TTC549 (cell line): ENCODE data around the gene KIRREL3.

Experiments used
- FAIRE-seq: peaks from 2 replicates; lab custom pipeline; 2012; peaks lifted over from hg19 to GRCh38; lab: Jason Lieb, UNC

KIRREL3 gene

DNA sequence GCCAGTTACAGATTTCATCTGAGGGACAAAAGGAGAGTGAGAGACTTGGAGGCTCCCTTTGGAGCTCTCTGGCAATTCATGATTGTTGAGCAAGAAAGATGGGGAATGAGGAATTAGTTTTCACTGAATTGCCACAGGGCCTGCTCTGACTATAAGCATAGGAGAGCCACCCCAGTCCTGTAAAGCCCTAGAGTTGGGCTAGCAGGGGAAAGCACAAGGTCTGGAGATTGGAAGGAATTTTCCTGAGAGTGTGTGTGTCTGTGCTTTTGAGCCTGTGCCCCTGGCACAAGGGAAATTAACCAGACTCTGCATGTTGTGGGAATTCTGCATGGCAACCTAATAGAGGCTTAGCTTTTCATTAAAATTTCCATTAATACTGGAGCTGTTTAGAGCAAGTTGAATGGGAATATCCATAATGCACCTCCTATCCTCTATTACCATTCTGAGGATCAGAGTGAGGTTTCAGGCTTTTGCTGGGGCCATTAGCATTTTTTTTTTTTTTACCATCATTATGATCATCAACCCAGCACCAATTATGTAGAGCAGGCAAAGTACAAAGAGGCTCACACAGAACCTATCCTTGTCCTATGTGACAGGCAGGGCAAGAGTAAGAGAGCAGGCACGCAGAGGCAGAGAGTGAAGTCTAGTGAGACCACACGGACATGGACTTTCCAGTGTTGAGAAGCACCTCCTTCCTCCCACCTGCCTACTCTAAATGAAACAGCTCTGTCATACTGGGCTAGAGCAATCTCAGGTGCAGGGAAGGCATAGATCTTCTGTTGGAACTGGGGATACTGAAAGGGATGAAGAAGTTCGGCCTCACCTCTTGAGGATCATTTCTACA is 336.6 kb downstream of the KIRREL3 start:
- FAIRE-seq: no peak

DNA sequence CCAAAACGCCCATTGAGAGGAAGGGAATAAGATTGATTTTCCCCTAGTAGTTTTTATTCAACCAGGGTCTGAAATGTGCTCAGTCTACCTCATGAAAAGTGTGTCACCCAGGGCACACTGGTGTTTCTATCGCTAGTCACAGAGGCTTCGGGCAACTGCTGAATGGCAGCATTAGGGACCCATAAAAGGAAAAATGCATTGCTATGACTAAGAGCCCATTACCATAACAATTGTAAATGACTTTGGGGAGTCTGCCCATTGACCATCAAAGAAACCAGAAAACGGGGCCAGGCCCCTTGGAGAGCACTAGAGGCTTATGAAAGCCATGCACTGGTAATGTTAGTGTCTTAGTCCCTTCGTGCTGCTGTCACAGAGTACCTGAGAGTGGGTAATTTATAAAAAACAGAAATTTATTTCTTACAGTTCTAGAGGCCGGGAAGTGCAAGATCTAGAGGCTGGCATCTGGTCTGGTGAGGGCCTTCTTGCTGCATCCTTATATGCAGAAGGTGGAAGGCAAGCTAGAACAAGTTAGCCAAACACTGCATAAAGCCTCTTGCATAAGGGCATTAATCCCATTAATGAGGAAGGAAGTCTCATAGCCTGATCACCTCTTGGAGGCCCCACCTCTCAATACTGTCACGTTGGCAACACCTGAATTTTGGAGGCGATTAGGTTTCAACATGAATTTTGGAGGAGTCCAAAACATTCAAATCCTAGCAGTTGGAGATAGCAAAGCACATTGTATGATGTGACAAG is 338.4 kb downstream of the KIRREL3 start:
- no peak for FAIRE-seq

DNA sequence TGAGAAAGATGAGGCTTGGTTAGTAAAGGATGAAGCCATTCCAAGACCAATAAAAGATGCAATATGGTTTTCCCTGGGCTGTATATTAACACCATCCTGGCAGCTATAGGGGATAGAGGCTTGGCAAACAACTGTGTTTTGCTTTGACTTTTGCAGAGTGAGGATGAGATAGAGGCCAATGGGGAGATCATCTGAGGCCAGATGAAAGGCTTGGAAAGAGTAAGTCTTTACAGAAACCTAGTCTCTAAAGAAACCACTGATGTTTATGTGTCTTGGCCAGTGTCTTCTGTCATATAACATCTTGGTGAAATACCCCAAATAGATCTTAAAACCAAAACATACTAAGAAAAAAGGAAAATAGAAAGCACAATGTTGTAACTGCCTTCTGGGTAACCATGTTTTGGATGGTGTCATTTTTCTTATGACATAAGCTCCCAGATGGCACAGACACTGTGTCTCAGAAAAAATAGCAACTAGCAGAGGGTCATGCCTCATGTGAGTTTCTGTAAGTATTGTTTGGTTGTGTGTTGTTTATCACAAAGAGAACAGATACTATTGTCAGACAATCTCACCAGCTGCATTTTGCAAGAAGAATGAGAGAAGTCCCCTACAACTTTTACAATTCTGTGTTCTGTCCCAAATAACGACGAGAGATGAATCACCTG is 339.7 kb downstream of the KIRREL3 start:
- no peak for FAIRE-seq

DNA sequence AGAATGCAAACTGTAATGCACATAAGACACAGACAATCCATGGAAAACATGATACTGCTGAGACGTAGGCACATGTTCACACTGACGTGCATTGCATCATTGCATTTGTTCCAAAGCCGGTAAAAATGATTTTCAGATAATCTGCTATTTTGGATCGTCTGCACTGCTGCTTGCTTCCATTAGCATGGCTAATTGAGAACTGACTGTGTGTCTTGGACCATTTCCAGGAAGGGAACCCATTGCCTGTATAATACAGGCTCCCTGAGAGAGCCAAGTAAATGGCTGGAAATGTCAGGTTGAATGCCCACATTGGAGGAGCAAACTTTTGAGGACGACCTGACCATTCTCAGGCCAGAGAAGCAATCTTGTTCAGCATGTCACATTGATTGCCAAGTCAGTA is 340.2 kb downstream of the KIRREL3 start:
- FAIRE-seq: no peak

DNA sequence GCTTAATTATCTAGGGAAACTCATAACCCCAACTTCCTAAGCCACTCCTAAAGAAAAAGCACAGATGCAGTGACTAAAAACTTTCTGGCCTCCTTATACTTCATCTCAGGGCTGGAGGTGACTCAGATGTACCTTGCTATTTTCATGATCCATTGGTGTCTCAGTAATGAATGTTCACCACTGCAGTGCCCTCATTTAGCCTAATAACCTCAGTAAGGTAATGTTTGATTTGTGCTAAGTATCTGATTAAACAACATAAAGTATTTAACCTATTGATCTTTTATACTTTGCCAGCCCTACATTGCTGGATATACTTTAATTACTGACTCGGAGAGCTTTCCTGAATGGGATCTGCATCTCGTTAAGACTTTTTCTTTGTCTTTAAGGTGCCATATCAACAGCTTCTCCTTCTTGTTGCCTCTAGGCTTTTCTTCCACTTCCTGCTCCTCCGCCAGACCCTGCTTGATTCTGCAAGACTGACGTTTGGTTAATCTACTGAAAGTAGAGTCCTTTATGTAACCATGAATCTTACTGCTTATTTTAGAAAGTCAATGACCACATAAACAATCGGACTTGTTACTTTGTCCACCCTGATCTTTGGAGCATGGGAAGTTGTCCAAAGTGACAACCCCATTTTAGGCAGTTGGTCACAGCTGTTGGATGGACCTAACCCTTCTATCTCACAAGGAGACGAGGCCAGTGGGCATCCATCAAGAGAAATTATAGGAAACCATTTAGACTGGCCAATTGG is 342.1 kb downstream of the KIRREL3 start:
- no peak for FAIRE-seq

DNA sequence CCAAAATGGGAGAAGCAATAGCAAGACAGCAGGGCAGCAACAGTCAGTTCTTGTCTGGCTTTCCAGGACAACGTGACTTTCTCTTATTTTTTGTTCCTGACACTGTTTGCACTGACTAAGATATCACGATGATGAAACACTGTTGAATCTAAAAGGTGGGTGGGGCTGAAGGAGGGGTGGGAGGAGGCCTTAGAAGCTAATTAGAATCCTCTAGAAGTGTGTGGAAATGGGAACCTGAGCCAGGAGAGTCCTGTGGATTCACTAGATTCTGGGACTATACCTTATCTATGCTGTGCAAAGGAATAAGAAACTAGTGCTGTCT is 344.8 kb downstream of the KIRREL3 start:
- no peak for FAIRE-seq

DNA sequence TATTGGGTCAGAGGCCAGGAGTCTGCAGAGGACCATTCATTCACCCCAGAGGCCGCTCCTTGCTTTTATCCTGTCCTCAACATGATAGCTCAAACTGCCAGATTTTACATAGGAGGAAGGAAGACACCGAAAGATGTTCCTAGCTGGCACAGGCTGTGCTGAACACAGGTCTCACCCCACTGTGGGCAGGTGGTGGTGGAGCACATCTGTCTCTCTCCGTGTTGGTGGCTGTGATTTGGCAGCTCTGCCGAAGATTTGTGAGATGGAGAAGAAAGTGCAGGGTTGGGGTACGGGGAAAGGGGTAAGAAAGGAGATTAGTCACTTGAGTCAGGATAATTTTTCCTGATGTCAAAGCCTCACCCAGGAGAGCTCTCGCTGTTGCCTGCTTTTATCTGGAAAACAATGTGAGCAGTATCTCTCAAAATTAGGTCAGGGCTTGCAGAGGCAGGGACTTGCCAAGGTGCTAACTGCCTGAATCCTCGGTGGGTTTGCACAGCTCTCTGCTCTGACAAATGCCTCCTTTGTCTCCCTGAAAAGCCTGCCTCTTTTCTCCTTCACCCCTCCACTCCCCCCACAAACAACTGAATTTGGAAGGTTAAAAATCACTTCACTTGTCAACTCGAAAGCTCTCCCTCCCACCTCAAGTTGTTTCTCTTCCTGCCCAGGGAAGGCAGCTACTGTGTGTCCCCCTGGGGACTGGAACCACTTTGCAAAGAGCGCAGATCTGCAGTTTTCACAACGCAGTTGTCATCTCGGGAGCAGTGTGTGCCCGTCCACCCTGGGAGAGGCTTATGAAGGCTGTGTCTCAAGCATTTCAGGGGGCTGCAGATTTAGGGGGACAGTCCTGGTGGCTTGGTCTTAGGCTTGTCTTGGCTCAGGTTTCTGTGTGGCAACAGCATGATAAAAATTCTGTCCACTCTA is 345.4 kb downstream of the KIRREL3 start:
- FAIRE-seq: no peak

DNA sequence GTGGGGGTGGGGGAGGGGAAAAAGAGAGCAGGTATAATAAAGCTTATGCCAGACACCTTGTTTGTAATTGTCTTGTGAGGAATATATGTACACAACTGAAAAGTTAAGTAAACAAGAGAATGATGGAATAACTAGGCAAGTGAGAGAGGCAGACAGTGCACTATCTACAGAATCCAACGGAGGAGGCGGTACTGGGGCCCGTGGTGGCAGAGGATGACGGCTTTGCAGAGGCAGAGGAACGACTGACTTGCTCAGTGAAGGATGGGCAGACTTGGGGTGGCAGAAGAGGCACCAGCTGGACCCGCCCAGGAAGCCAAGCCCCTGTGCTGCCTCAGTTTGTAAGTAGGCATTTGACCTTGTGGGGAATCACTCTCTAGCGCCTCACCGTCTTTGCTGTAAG is 347.5 kb downstream of the KIRREL3 start:
- no peak for FAIRE-seq

DNA sequence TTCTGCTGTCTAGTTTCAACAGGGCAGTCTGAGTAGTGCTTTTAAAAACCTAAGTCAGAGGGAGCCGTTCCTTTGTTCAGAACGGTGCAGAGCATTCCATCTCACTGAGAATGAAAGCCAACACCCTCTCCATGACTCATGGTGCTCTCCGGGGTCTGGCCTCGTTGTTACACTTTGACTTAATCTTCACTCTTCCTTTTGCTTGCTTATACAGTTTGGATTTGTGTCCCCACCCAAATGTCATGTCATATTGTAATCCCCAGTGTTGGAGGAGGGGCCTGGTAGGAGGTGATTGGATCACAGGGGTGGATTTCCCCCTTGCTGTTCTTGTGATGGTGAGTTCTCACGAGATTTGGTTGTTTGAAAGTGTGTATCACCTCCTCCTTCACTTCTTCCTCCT is 352.8 kb downstream of the KIRREL3 start:
- FAIRE-seq: no peak

DNA sequence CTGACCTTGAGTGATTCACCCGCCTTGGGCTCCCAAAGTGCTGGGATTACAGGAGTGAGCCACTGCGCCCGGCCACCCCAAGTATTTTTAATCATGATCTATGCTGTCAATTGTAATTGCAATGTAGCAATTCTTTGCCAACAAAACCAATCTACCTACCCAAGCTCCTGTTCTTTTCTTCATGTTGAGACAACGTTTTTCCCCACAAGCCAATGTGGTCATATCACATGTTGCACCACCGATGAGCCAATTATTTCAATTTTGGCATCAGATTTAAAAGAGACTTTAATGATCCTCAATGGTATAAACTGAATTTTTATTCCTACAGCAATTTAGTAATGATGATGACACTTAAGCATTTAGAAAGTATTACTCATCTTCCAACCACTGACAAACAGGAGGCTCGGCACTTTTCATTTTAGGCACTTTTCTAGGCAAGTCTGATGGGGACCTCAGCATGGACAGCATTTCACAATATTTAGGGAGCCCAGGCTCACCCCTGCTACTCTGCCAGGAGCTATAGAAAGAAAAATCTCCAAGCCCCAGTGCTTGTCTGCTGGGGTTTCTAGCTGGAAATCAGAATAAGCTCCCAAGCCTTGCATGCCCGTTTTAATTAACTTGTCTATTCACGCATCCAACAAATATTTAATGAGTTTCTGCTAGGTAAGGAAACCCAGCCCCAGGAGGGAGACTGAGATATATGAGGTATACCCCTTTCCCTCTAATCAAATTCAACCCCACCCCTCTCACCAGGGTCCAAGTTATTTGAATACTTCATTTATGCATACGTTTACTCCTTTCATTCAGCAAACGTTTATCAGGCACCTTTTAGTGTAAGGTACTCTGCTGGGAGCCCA is 353.6 kb downstream of the KIRREL3 start:
- FAIRE-seq: no peak

DNA sequence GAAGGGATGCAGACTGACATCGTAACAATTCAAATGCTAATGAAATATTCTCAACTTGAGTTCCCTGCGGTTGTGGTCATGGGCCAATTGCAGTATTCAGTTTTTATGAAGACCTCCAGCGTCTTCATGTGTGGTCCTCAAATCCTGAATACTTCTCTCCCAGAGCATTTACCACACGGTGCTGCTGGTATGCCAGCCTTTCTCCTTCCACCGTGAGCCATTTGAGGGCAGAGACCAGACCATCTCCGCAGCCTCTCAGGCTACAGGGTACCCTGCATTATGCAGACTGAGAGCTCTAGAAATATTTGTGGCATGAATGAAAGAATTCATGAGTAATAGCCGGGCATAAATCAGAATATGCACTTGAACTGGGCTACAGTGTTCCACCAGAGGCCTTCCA is 355.4 kb downstream of the KIRREL3 start:
- FAIRE-seq: no peak

DNA sequence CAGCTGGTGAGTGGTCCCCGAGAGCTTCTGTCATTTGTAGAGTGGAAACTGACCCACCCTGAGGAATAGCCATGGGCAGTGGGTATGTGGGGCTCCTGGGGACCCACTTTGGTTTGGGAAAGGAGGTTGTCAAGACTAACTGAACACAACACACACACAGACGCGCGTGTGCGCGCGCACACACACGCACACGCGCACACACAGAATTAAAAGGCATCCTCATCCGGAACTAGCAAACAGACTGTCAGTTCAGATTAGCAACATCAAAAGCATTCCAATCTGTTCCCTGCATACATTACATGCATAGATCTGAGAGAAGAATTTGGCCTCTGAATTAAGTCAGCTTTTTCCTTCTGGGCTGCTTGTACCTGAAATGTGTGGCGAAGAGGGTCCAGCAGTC is 360.4 kb downstream of the KIRREL3 start:
- FAIRE-seq: no peak

DNA sequence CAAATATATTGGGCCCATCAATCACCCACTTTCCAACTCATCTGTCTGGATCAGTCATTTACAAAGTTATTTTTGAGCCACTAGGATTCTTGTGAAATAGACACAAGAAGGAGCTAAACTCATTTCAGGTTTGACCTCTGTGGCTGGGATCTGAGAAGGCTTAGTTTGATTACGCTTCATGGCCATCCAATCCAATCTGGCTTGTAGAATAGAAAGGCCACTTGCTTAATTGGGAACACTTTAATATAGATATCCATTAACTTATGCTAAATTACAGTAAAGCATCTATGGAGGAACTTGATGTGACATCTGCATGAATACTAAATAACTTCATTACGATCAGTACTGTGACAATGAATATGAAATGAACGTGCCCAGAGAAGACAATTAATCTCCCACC is 360.9 kb downstream of the KIRREL3 start:
- FAIRE-seq: no peak

DNA sequence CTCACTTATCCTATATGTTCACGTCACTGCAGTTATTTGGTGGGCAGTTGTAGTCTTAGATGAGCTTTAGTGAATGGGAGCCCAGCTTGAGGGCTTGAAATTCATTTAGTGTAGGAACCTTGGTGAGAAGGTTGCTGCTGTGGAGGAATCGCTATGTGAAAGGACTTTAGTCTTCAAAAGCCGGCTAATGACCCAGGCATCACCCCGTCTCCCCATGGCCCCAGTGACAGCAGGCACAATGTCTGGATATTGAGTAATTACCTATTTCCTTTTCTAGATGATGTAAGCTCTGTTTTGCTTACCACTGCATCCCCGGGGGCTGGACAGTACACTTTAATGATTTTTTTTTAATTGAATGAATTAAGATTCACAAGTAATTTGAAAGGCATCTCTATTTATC is 361.9 kb downstream of the KIRREL3 start:
- FAIRE-seq: no peak

DNA sequence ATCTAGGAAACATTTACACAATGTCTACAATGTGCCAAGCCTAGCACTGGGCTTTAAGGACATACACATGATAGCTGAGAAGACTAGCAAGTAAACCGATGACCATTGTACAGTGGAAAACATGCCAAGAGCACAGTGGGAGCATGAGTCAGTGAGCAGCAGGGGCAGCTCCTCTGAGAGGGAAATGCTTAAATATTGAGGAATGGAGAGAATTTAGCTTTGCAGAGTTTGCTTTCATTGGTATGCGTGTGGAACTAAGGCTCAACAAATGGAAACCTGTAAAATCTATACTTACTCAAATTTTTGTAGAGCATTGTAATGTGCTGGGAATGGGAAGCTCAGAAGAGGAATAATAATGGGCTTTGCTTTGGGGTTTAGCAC is 362.8 kb downstream of the KIRREL3 start:
- no peak for FAIRE-seq

DNA sequence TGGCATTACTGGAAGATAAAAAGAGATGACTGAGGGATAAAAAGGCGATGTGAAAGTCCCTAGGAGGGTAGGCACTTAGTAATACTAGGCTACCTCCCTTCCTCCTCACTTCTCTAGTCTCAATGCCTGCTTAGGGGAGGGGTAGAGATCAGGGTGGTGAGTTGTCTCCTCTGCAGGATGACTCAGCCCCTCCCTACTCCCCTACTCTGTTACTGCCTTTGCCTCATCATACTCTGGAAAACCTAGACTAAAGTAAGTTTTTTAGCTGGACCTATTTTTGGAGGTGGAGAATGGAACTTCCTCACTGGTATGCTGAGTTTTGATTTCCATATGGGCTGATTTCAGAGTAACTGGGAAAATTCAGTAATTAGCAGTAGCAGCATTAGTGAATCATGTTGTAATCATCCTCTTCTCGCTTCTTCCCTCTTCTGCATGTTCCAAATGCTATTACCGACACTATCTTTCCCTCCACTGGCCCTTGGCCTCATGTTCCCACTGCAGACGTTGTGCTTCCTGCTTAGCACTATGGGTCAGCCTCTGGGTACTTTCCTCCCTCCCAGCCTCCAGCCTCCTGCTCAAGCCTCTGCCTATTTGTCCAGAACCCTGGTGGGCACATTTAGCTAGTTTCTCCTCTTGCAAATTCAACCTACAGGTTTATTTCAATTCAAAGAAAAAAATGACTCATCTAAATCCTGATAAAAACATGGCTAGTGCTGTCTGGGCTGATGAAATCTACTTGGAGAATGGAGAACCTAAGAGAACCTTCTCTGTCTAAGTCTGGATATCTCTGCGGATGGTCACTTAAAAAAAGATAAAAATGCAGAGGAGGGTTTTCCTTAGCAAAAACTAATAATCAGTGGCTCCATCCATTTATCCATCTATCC is 363.4 kb downstream of the KIRREL3 start:
- FAIRE-seq: no peak

DNA sequence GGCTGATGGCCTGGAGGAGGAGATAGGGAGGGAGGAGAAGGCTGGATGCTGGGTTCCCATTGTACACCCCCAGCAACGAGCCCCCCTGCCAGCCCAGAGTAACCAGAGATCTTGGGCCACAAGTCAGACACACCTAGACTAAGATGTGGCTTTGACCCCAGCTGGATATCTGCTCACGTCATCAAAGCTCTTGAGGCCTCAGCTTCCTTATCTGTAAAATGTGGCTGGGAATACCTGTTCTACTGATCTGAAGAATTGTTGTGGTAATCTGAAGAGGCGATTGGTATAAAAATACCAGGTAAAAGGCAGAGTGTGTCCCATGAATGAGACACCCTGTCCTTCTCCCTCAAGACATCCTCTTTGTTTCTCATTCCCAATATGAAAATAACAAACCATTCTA is 365.1 kb downstream of the KIRREL3 start:
- FAIRE-seq: no peak

DNA sequence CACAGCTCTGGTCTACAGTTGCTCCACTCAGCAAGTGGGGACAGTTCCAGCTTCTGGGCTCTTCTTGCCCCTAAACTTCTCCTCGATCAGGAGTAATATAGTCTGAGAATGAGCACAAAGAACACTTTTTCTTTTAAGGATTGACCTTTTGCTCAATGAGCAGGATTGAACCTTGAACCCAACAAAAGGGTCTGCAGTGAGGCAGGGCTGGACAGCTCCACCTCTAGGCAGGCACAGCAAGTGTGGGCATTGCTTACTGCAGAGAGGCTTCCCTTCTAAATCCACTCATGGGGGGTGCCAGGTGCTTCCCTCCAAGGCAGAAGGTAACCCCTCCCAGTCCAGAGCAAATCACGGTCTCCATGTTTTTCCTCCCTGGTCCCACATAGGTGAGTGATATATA is 365.6 kb downstream of the KIRREL3 start:
- FAIRE-seq: no peak

DNA sequence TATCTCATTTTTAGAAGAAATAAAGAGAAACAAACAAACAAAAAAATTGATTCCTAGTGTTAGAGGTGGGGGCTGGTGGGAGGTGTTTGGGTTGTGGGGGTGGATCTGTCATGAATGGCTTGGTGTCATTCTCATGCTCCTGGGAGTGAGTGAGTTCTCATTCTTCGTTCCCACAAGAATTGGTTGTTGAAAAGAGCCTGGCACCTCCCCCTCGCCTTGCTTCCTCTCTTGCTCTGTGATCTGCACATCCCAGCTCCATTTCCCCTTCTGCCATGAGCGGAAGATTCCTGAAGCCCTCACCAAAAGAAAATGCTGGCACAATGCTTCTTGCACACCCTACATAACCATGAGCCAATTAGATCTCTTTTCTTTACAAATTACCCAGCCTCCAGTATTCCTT is 367.2 kb downstream of the KIRREL3 start:
- FAIRE-seq: no peak
